GM12891 (cell line): ENCODE data around the gene FBP2.

Experiments used
- POLR2A ChIP-seq: IDR thresholded peaks from 2 replicates; pipeline ENCODE4 v1.6.1; 2011; ENCODE audit warnings: low read depth, low read length, control low read depth
- POLR2AphosphoS5 ChIP-seq: IDR thresholded peaks from 2 replicates; pipeline ENCODE4 v1.6.1; 2011; ENCODE audit warnings: low read depth, low read length, control low read depth
- SPI1 ChIP-seq: IDR thresholded peaks from 2 replicates; pipeline ENCODE4 v1.6.1; 2011; ENCODE audit warnings: low read depth, low read length, control low read depth
- TAF1 ChIP-seq: IDR thresholded peaks from 2 replicates; pipeline ENCODE4 v1.6.1; 2011; ENCODE audit warnings: low read depth, low read length, control low read depth

DNA sequence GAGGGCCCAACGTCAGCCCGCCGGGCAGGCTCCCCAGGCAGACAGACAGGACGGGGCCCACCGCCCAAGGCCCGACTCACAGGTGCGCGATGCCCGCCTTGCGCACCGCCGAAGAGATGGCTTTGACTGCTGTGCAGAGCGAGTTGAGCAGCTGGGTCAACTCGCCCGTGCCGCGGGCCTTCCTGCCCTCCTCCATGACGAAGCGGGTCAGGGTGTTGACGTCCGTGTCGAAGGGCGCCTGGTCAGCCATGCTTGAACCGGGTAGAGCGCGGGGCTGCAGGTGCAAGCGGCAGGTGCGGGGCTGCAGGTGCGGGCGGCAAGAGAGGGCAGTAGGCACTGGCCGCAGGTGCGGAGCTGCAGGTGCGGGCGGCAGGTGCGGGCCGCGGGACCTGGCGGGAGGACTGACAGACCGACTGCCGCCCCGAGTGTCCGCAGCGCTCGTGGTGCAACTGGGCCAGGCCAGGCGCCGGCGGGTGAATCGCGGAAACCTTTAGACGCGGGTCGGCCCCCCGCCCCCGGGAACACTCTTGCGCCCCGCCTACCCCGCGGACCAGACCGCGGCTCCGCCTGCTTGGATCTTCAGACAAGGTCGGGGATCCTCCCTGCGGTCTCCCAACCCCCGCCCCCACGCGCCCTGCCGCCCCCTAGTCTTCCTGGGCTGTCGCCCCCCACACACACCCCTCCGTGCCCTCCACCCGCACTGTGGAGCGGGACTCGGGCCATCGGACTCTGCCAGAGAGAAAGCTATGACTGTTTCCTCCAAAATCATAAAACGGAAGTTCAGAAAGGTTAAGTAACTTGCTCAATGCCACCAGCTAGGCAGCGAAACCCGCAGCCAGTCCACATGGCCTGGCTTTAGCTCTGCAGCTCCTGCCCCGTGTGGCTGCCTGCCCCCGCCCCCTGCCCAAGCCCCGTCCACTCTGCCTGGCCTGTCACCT, 45.7 kb upstream of the FBP2 start, which contains the start of gene FBP1:
- TF ChIP-seq POLR2AphosphoS5 = no peak
- no peak for TF ChIP-seq TAF1
- no peak for TF ChIP-seq POLR2A
- TF ChIP-seq SPI1 = no peak
